ENCODE measurements around the gene SULT2B1. TPM values are rescaled to one million over a fixed set of nuclear protein-coding genes. Genes with fewer than 3 reads are reported as not detected.
"Not testable (repeated sequence)": the region's sequence is repeated elsewhere in the genome, so short reads cannot be mapped to it uniquely, and the experiment has no call there.

The SULT2B1 gene
- total RNA-seq, 2 experiments from 2014 or later = not detected

DNA sequence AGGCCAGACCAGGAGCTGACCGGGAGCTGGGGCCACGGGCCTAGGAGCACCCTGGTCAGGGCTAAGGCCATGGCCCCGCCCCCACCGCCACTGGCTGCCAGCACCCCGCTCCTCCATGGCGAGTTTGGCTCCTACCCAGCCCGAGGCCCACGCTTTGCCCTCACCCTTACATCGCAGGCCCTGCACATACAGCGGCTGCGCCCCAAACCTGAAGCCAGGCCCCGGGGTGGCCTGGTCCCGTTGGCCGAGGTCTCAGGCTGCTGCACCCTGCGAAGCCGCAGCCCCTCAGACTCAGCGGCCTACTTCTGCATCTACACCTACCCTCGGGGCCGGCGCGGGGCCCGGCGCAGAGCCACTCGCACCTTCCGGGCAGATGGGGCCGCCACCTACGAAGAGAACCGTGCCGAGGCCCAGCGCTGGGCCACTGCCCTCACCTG is 73.9 kb downstream of the SULT2B1 start:
- H3K4me3 Mint-ChIP-seq = no peak overlapping the region
- peaks cover 32% of the 10 kb centered on the region for H3K4me1 Mint-ChIP-seq
- H3K27me3 Mint-ChIP-seq = no peaks in the 10 kb centered on the region
- no peak for DNase-seq
- H3K9me3 Mint-ChIP-seq = no peaks in the 10 kb centered on the region
- H3K36me3 Mint-ChIP-seq = peaks cover 17% of the 10 kb centered on the region
- H3K27ac Mint-ChIP-seq = no peak overlapping the region

DNA sequence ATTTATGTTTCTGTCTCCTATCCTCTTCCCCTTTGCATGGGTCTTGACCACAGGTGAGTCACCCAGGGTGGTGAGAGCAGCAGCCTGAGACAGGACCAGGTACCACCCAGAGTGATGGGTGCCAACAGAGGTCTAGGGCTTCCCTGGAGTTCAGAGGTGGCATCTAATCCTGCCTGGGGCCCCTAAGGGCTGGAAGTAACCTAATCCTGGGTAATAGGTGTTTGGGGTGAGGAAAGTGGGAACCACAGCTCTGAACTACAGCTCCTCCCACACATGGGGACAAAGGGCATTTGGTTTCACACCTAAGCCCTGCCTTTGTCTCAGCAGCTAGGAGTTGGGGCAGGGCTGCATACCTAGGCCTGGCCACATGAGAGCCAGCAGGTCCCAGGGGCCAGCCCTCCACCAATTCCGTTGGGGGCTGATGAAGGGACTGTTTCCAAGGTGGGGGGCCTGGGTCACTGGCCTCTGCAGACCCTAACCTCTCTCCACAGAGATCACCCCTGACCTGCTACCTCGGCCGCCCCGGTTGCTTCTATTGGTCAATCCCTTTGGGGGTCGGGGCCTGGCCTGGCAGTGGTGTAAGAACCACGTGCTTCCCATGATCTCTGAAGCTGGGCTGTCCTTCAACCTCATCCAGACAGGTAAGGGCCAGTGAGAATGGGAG is 75.4 kb downstream of the SULT2B1 start:
- DNase-seq = no peak
- peak overlapping the region; percentile 25 for H3K4me3 Mint-ChIP-seq
- H3K27me3 Mint-ChIP-seq = no peaks in the 10 kb centered on the region
- peak overlapping the region; percentile 65 for H3K27ac Mint-ChIP-seq
- H3K36me3 Mint-ChIP-seq = peaks cover 12% of the 10 kb centered on the region
- H3K9me3 Mint-ChIP-seq = no peaks in the 10 kb centered on the region
- peaks cover 27% of the 10 kb centered on the region for H3K4me1 Mint-ChIP-seq

DNA sequence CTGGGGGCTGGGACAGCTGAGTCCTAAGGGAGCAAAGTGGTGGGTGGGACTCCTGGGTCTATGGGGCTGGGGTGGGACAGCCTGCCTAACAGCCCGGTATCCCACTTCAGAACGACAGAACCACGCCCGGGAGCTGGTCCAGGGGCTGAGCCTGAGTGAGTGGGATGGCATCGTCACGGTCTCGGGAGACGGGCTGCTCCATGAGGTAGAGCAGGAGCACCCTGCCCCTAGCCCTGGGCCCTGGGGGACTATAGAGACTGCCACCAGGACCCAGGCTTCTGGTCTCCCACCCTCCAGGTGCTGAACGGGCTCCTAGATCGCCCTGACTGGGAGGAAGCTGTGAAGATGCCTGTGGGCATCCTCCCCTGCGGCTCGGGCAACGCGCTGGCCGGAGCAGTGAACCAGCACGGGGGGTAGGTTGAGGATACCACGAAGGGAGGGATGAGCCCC is 75.9 kb downstream of the SULT2B1 start:
- peaks cover 29% of the 10 kb centered on the region for H3K4me1 Mint-ChIP-seq
- no peak for DNase-seq
- no peaks in the 10 kb centered on the region for H3K9me3 Mint-ChIP-seq
- H3K4me3 Mint-ChIP-seq = no peak overlapping the region
- H3K36me3 Mint-ChIP-seq = peaks cover 12% of the 10 kb centered on the region
- no peak overlapping the region for H3K27ac Mint-ChIP-seq
- no peaks in the 10 kb centered on the region for H3K27me3 Mint-ChIP-seq

DNA sequence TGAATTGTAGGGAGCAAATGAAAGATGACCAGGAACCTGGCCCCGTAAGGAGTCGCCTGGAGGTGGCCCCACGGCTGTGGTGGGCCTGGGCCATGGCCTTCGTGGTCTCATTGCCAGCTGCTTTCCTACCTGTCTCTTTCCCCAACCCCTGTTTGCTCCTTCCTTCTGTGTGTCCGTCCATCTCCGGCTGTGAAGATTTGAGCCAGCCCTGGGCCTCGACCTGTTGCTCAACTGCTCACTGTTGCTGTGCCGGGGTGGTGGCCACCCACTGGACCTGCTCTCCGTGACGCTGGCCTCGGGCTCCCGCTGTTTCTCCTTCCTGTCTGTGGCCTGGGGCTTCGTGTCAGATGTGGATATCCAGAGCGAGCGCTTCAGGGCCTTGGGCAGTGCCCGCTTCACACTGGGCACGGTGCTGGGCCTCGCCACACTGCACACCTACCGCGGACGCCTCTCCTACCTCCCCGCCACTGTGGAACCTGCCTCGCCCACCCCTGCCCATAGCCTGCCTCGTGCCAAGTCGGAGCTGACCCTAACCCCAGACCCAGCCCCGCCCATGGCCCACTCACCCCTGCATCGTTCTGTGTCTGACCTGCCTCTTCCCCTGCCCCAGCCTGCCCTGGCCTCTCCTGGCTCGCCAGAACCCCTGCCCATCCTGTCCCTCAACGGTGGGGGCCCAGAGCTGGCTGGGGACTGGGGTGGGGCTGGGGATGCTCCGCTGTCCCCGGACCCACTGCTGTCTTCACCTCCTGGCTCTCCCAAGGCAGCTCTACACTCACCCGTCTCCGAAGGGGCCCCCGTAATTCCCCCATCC is 76.7 kb downstream of the SULT2B1 start:
- no peaks in the 10 kb centered on the region for H3K27me3 Mint-ChIP-seq
- peaks cover 7% of the 10 kb centered on the region for H3K36me3 Mint-ChIP-seq
- H3K27ac Mint-ChIP-seq = no peak overlapping the region
- no peak overlapping the region for H3K4me3 Mint-ChIP-seq
- peaks cover 29% of the 10 kb centered on the region for H3K4me1 Mint-ChIP-seq
- no peaks in the 10 kb centered on the region for H3K9me3 Mint-ChIP-seq
- DNase-seq = no peak

DNA sequence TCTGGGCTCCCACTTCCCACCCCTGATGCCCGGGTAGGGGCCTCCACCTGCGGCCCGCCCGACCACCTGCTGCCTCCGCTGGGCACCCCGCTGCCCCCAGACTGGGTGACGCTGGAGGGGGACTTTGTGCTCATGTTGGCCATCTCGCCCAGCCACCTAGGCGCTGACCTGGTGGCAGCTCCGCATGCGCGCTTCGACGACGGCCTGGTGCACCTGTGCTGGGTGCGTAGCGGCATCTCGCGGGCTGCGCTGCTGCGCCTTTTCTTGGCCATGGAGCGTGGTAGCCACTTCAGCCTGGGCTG is 77.3 kb downstream of the SULT2B1 start:
- Mint-ChIP-seq H3K27me3 (no peaks in the 10 kb centered on the region), H3K36me3 (peaks cover 5% of the 10 kb centered on the region), H3K4me1 (peaks cover 30% of the 10 kb centered on the region), H3K9me3 (no peaks in the 10 kb centered on the region), H3K27ac (no peak overlapping the region), H3K4me3 (no peak overlapping the region)
- DNase-seq = no peak

DNA sequence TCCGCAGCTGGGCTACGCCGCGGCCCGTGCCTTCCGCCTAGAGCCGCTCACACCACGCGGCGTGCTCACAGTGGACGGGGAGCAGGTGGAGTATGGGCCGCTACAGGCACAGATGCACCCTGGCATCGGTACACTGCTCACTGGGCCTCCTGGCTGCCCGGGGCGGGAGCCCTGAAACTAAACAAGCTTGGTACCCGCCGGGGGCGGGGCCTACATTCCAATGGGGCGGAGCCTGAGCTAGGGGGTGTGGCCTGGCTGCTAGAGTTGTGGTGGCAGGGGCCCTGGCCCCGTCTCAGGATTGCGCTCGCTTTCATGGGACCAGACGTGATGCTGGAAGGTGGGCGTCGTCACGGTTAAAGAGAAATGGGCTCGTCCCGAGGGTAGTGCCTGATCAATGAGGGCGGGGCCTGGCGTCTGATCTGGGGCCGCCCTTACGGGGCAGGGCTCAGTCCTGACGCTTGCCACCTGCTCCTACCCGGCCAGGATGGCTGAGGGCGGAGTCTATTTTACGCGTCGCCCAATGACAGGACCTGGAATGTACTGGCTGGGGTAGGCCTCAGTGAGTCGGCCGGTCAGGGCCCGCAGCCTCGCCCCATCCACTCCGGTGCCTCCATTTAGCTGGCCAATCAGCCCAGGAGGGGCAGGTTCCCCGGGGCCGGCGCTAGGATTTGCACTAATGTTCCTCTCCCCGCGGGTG is 77.8 kb downstream of the SULT2B1 start:
- no peak for DNase-seq
- Mint-ChIP-seq H3K9me3 (no peaks in the 10 kb centered on the region), H3K36me3 (peaks cover 5% of the 10 kb centered on the region), H3K4me3 (no peak overlapping the region), H3K27me3 (no peaks in the 10 kb centered on the region), H3K4me1 (peaks cover 30% of the 10 kb centered on the region), H3K27ac (no peak overlapping the region)

DNA sequence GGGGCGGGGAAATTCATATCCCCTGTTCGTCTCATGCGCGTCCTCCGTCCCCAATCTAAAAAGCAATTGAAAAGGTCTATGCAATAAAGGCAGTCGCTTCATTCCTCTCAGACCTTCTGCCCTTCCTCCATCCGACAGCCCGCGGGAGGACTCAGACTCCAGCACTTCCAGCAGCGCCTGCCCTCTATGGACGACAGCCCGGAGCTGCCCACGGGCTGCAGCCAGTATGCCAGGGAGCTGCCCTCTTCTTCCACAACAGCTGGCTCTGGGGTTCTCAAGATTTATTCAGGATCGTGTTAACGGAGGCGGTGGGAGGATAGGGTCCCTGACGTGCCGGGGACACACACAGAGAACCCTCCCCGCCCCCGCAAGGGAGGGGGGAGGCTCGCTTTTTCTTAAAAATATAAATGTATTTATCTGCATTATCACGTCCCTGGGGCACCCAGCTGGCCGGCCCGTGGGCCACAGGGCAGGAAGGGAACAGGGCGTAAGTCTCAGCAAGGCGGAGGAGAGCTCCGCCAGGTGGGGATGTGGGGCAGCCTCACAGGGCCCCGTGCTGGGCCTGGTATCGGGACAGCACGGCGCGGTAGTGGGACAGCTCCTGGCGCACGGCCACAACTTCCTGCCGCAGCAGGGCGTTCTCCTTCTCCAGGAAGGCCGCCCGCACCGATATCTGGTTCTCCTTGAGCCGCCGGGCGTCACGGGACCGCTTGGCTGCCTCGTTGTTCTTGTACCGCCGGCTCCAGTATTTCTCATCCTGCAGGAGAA is 78.5 kb downstream of the SULT2B1 start:
- DNase-seq = no peak
- H3K36me3 Mint-ChIP-seq = peaks cover 5% of the 10 kb centered on the region
- H3K27me3 Mint-ChIP-seq = no peaks in the 10 kb centered on the region
- H3K4me3 Mint-ChIP-seq = no peak overlapping the region
- peak overlapping the region; percentile 65 for H3K27ac Mint-ChIP-seq
- no peaks in the 10 kb centered on the region for H3K9me3 Mint-ChIP-seq
- peaks cover 29% of the 10 kb centered on the region for H3K4me1 Mint-ChIP-seq

DNA sequence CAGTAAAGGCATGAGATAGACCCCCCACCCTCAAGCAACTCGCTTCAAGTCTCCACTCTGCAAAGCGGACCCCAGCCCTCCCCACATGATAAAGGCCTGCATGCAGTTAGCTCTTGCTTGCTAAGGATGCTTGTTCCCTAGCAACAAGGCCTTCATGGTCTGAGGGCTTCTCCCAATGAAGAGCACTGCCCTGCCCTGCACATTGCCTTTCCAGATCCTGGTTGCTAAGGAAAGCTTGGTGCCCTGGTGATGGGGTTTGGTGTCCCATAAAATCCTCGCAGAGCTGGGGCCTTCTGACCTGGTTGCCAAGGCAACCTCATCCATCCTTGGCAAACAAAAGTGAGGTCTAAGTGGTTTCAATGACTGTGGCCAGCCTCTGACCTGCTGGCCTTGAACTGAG is 79.3 kb downstream of the SULT2B1 start:
- peaks cover 32% of the 10 kb centered on the region for H3K4me1 Mint-ChIP-seq
- no peak overlapping the region for H3K4me3 Mint-ChIP-seq
- peaks cover 5% of the 10 kb centered on the region for H3K36me3 Mint-ChIP-seq
- no peaks in the 10 kb centered on the region for H3K9me3 Mint-ChIP-seq
- peak overlapping the region; percentile 45 for H3K27ac Mint-ChIP-seq
- no peak for DNase-seq
- no peaks in the 10 kb centered on the region for H3K27me3 Mint-ChIP-seq

DNA sequence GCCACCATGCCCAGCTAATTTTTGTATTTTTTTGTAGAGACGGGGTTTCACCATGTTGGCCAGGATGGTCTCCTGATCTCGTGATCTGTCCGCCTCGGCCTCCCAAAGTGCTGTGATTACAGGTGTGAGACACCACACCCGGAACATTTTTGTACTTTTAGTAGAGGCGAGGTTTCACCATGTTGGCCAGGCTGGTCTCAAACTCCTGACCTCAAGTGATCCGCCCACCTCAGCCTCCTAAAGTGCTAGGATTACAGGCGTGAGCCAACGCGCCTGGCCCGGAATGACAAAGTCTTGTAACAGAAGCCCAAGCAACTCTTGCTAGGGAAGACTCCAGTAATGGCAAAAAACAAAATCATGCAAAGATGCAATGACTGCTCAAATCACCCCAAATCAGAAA is 80.3 kb downstream of the SULT2B1 start:
- Mint-ChIP-seq H3K4me3 (peak overlapping the region; percentile 40), H3K27ac (peak overlapping the region; percentile 38), H3K4me1 (peaks cover 29% of the 10 kb centered on the region)
- H3K27me3 Mint-ChIP-seq, H3K36me3 Mint-ChIP-seq, H3K9me3 Mint-ChIP-seq, DNase-seq: not testable (repeated sequence)

DNA sequence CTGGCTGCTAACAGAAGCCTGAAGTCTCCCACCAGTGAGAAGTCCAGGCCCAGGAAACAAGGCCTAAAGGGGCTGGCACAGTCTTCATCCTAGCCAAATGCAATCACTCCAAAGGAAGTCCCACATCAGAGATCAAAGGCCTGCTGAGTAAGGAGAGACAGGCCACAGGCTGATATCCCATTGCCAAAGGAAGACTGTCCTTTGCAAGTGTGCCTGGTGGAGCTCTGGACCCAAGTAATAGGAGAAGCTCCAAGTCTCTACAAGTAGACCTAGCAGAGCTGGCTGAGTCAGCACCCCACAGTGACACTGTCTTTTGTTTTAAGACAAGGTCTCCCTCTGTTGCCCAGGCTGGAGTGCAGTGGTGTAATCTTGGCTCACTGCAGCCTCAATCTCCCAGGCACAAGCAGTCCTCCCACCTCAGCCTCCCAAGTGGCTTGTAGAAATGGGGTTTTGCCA is 80.7 kb downstream of the SULT2B1 start:
- Mint-ChIP-seq H3K27ac (peak overlapping the region; percentile 85), H3K4me3 (peak overlapping the region; percentile 40)

DNA sequence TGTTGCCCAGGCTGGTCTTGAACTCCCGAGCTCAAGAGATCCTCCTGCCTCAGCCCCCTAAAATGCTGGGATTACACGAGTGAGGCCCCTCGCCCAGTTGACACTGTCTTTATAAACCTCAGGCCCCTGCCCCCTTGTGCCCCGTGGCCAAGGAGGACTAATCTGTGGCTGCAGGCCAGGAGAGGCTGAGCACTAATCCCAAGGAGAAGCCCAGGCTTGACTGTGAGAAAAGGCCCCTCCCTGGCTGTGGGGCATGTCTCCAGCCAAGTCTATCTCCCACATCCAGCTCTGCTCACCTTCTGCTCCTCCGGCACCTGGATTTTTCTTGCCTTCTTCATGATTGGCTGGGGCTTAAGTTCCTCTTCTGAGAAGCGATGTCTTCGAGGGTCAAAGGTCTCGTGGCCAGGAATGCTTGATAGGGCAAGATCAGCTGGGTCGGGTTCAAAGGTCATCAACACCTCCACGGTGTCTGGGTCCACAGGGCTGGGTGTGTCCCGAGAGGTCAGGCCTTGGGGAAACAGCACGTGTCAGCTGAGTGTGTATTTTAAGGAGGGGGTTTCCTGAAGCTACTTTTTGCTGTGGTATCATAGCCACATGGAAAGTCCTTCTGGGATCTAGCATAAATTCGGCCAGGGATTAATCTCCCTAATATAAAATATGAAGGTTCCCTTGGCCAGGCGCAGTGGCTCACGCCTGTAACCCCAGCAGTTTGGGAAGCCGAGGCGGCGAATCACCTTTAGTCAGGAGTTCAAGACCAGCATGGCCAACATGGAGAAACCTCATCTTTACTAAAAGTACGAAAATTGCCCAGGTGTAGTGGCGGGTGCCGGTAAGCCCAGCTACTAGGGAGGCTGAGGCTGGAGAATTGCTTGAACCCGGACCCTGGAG is 81.4 kb downstream of the SULT2B1 start:
- peak overlapping the region; percentile 85 for H3K27ac Mint-ChIP-seq
- peak overlapping the region; percentile 77 for H3K4me3 Mint-ChIP-seq
- DNase-seq = no peak
- peaks cover 6% of the 10 kb centered on the region for H3K36me3 Mint-ChIP-seq
- peaks cover 37% of the 10 kb centered on the region for H3K4me1 Mint-ChIP-seq
- H3K9me3 Mint-ChIP-seq = no peaks in the 10 kb centered on the region
- H3K27me3 Mint-ChIP-seq = no peaks in the 10 kb centered on the region

More for the DNA sequence above, 80.7 kb downstream of the SULT2B1 start:
- peaks cover 5% of the 10 kb centered on the region for H3K36me3 Mint-ChIP-seq
- H3K27me3 Mint-ChIP-seq = no peaks in the 10 kb centered on the region
- DNase-seq = no peak
- H3K9me3 Mint-ChIP-seq = no peaks in the 10 kb centered on the region
- H3K4me1 Mint-ChIP-seq = peaks cover 31% of the 10 kb centered on the region

DNA sequence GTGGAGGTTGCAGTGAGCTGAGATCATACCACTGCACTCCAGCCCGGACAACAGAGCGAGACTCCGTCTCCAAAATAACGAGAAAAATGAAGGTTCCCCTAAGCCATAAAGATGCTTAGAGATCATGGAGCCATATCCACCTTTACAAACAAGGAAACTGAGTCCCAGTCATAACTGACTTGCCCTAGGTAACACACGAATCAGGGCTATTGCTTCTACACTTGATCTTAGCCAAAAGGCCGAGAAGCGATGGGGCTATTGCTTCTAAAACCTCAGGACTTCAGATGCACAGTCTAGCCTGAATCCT is 82.0 kb downstream of the SULT2B1 start:
- DNase-seq = no peak
- Mint-ChIP-seq H3K27me3 (no peaks in the 10 kb centered on the region), H3K4me3 (peak overlapping the region; percentile 77), H3K36me3 (peaks cover 12% of the 10 kb centered on the region), H3K9me3 (no peaks in the 10 kb centered on the region), H3K27ac (peak overlapping the region; percentile 85), H3K4me1 (peaks cover 43% of the 10 kb centered on the region)

DNA sequence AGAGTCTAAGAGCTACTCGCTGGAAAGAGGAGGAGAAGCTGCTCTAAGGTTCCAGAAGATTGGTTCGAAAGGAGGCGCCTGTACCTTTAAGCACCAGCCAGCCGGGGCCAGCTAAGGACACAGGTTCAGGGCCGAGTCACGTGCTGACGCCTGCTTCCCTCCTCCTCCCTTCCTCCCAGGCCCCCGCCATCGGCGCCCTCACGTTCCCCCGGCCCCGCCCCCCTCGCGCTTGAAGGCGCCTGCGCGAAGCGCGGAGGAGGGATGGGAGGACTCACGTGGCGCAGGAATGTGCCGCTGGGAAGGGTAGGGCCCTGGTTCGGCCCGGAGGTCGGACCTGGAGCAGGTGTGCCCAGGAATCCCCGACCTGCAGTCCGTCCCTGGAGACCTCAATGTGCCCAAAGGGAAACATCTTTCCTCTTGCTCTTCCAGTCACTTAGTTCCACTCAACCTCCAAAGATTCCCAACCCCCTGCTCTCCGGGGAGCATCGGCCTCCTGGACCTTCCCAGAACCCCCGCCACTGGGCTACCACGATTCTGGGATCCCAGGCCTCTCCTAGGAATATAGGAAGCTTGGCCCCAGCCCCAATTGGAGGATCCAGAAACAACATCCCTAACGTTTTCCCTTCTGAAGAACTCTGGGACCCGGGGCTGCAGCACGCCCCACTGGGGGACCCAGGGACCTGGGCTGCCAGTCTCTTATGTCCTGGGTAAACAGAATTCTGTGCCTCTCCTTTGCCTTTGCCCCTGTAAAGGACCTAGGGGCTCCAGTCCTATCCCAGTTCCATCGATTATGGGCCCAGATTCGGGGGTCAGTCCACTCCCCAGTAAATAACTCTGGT is 82.7 kb downstream of the SULT2B1 start:
- H3K27me3 Mint-ChIP-seq = no peaks in the 10 kb centered on the region
- peak overlapping the region; percentile 85 for H3K27ac Mint-ChIP-seq
- H3K9me3 Mint-ChIP-seq = no peaks in the 10 kb centered on the region
- peaks cover 12% of the 10 kb centered on the region for H3K36me3 Mint-ChIP-seq
- H3K4me3 Mint-ChIP-seq = peak overlapping the region; percentile 77
- H3K4me1 Mint-ChIP-seq = peaks cover 48% of the 10 kb centered on the region
- DNase-seq = peak; percentile 91

Data from activated naive CD8-positive, alpha-beta T cell treated with anti-CD3 and anti-CD28 coated beads for 36 hours (primary cell).